GM12892 (cell line): Measurements from ENCODE around the gene SPEG.
A peak's percentile ranks its signal among the peaks of the same experiment; 100 is the strongest.

ENCODE experiments used
- DNase-seq: peaks from one replicate; pipeline ENCODE4 v3.0.0; 2011; ENCODE audit not compliant: insufficient read length
- FAIRE-seq: peaks from 2 replicates; lab custom pipeline; 2011; peaks lifted over from hg19 to GRCh38; lab: Jason Lieb, UNC
- POLR2A ChIP-seq: IDR thresholded peaks from 2 replicates; pipeline ENCODE4 v1.6.1; 2011; ENCODE audit warnings: low read depth, low read length, control low read depth
- POLR2AphosphoS5 ChIP-seq: IDR thresholded peaks from 2 replicates; pipeline ENCODE4 v1.6.1; 2011; ENCODE audit warnings: low read depth, low read length, control low read depth
- TAF1 ChIP-seq: IDR thresholded peaks from 2 replicates; pipeline ENCODE4 v1.6.1; 2011; ENCODE audit warnings: low read depth, mild to moderate bottlenecking, control low read depth, low read length, borderline replicate concordance

The SPEG gene

GRCh38 chr2:219530048-219530963, 95.7 kb downstream of the SPEG start:
- peak; percentile 95 for DNase-seq
- peak; percentile 67 for FAIRE-seq
- no peak for TF ChIP-seq POLR2AphosphoS5
- no peak for TF ChIP-seq POLR2A
- TF ChIP-seq TAF1 = no peak

GRCh38 chr2:219531639-219532377, 97.2 kb downstream of the SPEG start:
- FAIRE-seq (no peak), DNase-seq (no peak)
- TF ChIP-seq POLR2AphosphoS5 = no peak
- TF ChIP-seq TAF1 = no peak
- no peak for TF ChIP-seq POLR2A

- FAIRE-seq (no peak), DNase-seq (no peak)
- TF ChIP-seq POLR2A = no peak
- TF ChIP-seq TAF1 = no peak
- no peak for TF ChIP-seq POLR2AphosphoS5
Observed at GRCh38 chr2:219532378-219532649, 97.7 kb downstream of the SPEG start.

GRCh38 chr2:219533930-219534661, 99.5 kb downstream of the SPEG start:
- FAIRE-seq = no peak
- no peak for TF ChIP-seq POLR2AphosphoS5
- TF ChIP-seq POLR2A = no peak
- TF ChIP-seq TAF1 = no peak
- no peak for DNase-seq

GRCh38 chr2:219536425-219536824, 101.8 kb downstream of the SPEG start:
- no peak for FAIRE-seq
- no peak for DNase-seq
- TF ChIP-seq POLR2A (no peak), POLR2AphosphoS5 (no peak), TAF1 (no peak)

- DNase-seq (no peak), FAIRE-seq (no peak)
- TF ChIP-seq POLR2AphosphoS5 = no peak
Observed at GRCh38 chr2:219536967-219537366, 102.3 kb downstream of the SPEG start.

GRCh38 chr2:219537657-219538488, 103.2 kb downstream of the SPEG start:
- no peak for TF ChIP-seq POLR2A
- no peak for TF ChIP-seq POLR2AphosphoS5
- no peak for TF ChIP-seq TAF1
- FAIRE-seq (no peak), DNase-seq (no peak)

- no peak for FAIRE-seq
- DNase-seq = no peak
- TF ChIP-seq TAF1 (no peak), POLR2A (no peak), POLR2AphosphoS5 (no peak)
Observed at GRCh38 chr2:219538504-219538951, 103.9 kb downstream of the SPEG start.

GRCh38 chr2:219538956-219539788, 104.5 kb downstream of the SPEG start:
- no peak for DNase-seq
- no peak for FAIRE-seq
- TF ChIP-seq TAF1 = no peak
- TF ChIP-seq POLR2AphosphoS5 = no peak
- TF ChIP-seq POLR2A = no peak

- DNase-seq (no peak), FAIRE-seq (no peak)
- TF ChIP-seq TAF1 = no peak
- no peak for TF ChIP-seq POLR2A
- no peak for TF ChIP-seq POLR2AphosphoS5
Observed at GRCh38 chr2:219539926-219540678, 105.5 kb downstream of the SPEG start.
